Osteoblast (primary cell): Measurements from ENCODE around the gene PLAAT1. TPM values are rescaled to one million over a fixed set of nuclear protein-coding genes. Genes with fewer than 3 reads are reported as not detected.

Experiments
- DNase-seq: peaks from one replicate; pipeline ENCODE4 v3.0.0; 2011; ENCODE audit warnings: low spot score, mixed read lengths; ENCODE audit not compliant: insufficient read length; ENCODE audit errors: missing footprints
- H2AFZ ChIP-seq: 2 replicates; pipeline ENCODE4 v1.6.0; 2011; ENCODE audit warnings: mild to moderate bottlenecking, low read length
- H3K27ac ChIP-seq: 2 replicates; pipeline ENCODE4 v1.5.1; 2011; ENCODE audit warnings: mild to moderate bottlenecking, low read depth, low read length, moderate library complexity
- H3K27me3 ChIP-seq: 2 replicates; pipeline ENCODE4 v1.6.0; 2012; ENCODE audit warnings: mild to moderate bottlenecking, control low read depth, inconsistent platforms, low read length, moderate library complexity; ENCODE audit not compliant: insufficient read depth
- H3K36me3 ChIP-seq: 2 replicates; pipeline ENCODE4 v1.5.1; 2011; ENCODE audit warnings: mild to moderate bottlenecking, low read length, control low read depth, moderate library complexity; ENCODE audit not compliant: insufficient read depth
- H3K4me1 ChIP-seq: 2 replicates; pipeline ENCODE4 v1.5.1; 2011; ENCODE audit warnings: mild to moderate bottlenecking, low read length, control low read depth, moderate library complexity; ENCODE audit not compliant: insufficient read depth
- H3K4me2 ChIP-seq: 2 replicates; pipeline ENCODE4 v1.6.0; 2011; ENCODE audit warnings: mild to moderate bottlenecking, low read length; ENCODE audit not compliant: insufficient read depth
- H3K4me3 ChIP-seq: fragments of 200-600 bp; sonication (generic); 3 replicates; pipeline ENCODE4 v1.5.1; 2012; ENCODE audit warnings: mild to moderate bottlenecking, low read length, inconsistent platforms; ENCODE audit not compliant: insufficient read depth
- H3K79me2 ChIP-seq: 2 replicates; pipeline ENCODE4 v1.6.0; 2012; ENCODE audit warnings: mild to moderate bottlenecking, low read length, control low read depth, inconsistent platforms; ENCODE audit not compliant: insufficient read depth
- H3K9me3 ChIP-seq: 2 replicates; pipeline ENCODE4 v1.5.1; 2011; ENCODE audit warnings: low read depth, low read length, control low read depth
- H4K20me1 ChIP-seq: 2 replicates; pipeline ENCODE4 v1.6.0; 2012; ENCODE audit warnings: mild to moderate bottlenecking, low read length, control low read depth; ENCODE audit not compliant: insufficient read depth
- CTCF ChIP-seq: IDR thresholded peaks from 2 replicates; pipeline ENCODE4 v1.5.1; 2011; ENCODE audit warnings: mild to moderate bottlenecking, low read depth, low read length, moderate library complexity; ENCODE audit errors: extremely low read depth
- total RNA-seq: library from RNA; depleted of rRNA; stranded (reverse); fragments of >200 nt; gene quantifications from 2 replicates; pipeline ENCODE4 v1.2.3, GENCODE V29; 2012

The PLAAT1 gene
- total RNA-seq, 1 donor: under 0.01 TPM

GRCh38 chr3:193229851-193230420 is 11.1 kb upstream of the PLAAT1 start:
- no peak for TF ChIP-seq CTCF
- Histone ChIP-seq H3K4me2 (no peak overlapping the region), H3K36me3 (no peaks in the 10 kb centered on the region), H3K9me3 (no peaks in the 10 kb centered on the region), H4K20me1 (no peaks in the 10 kb centered on the region), H3K27me3 (no peaks in the 10 kb centered on the region), H3K4me3 (no peak overlapping the region), H3K27ac (no peak overlapping the region), H2AFZ (no peak overlapping the region), H3K79me2 (no peaks in the 10 kb centered on the region), H3K4me1 (no peaks in the 10 kb centered on the region)
- no peak for DNase-seq

- Histone ChIP-seq H3K9me3 (no peaks in the 10 kb centered on the region), H3K4me2 (no peak overlapping the region), H3K4me3 (no peak overlapping the region), H2AFZ (no peak overlapping the region), H3K27me3 (no peaks in the 10 kb centered on the region), H3K79me2 (no peaks in the 10 kb centered on the region), H3K27ac (no peak overlapping the region), H3K4me1 (no peaks in the 10 kb centered on the region), H3K36me3 (no peaks in the 10 kb centered on the region), H4K20me1 (no peaks in the 10 kb centered on the region)
- no peak for DNase-seq
- no peak for TF ChIP-seq CTCF
These were observed 10.4 kb upstream of the PLAAT1 start for GRCh38 chr3:193230610-193231009.

- TF ChIP-seq CTCF: no peak
- Histone ChIP-seq H3K27me3 (no peaks in the 10 kb centered on the region), H3K4me3 (no peak overlapping the region), H4K20me1 (no peaks in the 10 kb centered on the region), H3K79me2 (no peaks in the 10 kb centered on the region), H3K4me2 (no peak overlapping the region), H3K4me1 (no peaks in the 10 kb centered on the region), H2AFZ (no peak overlapping the region), H3K9me3 (no peaks in the 10 kb centered on the region), H3K27ac (no peak overlapping the region), H3K36me3 (no peaks in the 10 kb centered on the region)
- DNase-seq: no peak
These were observed 9.8 kb upstream of the PLAAT1 start for GRCh38 chr3:193231201-193231600.

- Histone ChIP-seq H3K4me2 (no peak overlapping the region), H2AFZ (no peak overlapping the region), H3K4me1 (no peaks in the 10 kb centered on the region), H3K27ac (no peak overlapping the region), H3K4me3 (no peak overlapping the region), H4K20me1 (no peaks in the 10 kb centered on the region), H3K9me3 (no peaks in the 10 kb centered on the region), H3K36me3 (no peaks in the 10 kb centered on the region), H3K79me2 (no peaks in the 10 kb centered on the region), H3K27me3 (peaks cover 5% of the 10 kb centered on the region)
- TF ChIP-seq CTCF: no peak
- DNase-seq: no peak
These were observed 4.4 kb upstream of the PLAAT1 start for GRCh38 chr3:193236599-193236998.
